ENCODE measurements around the gene GLIS2.

GLIS2 gene

GRCh38 chr16:4354512-4355409 is 38.9 kb downstream of the GLIS2 start:
- DNase-seq, result no peak

DNA sequence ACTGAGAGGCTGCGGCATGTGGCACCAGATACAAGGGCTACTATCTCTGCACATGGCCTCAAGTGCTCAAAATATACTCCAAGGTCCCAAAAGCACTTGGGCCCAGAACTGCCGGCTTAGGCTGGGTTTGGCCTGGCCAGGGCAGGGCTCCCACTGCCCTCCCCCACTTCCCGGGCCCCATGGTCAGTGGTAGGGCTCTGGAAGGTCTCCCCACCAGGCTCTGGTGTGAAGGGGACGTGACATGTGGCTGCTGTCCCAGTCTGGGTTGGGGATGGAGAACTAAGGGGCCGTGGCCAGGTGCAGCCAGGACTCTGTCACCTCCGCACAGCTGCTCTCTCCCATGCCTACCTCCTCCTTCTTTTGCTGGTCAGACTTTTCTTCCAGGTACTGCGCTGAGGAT is 41.0 kb downstream of the GLIS2 start:
- DNase-seq, result no peak

DNA sequence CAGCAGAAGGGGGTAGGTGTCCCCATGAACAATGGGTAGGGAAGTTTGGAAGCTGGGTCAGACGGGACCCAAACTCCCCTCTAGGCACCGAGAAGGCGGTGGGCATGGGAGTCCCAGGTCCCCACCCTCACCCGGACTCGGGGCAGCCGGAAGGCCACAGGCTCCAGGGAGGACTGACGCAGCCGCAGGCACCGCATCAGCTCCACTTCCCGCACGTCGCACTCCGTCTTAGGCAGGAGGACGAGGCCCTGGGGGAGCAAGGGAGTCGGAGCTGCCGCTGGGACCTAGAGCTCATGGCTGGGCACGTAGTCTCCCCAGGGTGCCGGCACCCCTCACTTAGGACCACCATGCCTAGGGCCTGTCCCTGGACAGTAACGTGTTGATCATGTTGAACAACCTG is 42.4 kb downstream of the GLIS2 start:
- no peak for DNase-seq

DNA sequence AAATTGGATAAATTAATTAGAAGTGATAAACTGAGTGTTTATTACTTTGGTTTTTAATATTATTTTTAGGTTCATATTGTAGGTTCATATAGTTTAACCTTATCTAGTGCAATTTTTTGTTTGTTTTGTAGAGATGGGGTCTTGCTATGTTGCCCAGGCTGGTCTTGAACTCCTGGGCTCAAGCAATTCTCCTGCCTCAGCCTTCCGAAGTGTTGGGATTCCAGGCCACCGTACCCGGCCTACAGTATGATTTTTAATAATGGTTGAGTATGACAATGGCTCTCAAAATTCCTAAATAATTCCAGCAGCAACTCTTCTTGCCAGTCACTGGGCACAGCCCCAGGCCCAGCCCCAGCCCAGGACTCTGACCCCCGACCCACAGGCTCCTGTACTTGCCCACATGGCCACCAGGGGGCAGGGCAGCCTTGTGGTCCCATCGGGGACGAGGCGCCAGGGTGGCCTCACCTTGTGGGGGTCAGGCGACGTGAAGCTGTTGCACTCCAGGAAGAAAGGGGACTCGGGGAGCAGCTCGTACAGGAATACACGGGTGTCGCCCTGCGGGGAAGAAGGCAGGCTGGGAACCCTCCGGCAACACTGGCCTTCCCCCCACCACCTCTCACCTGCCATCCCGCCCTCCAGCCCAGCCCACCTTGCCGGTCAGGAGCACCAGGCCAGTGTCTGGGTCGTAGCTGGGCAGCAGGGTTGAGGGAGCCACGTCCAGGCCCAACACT is 43.1 kb downstream of the GLIS2 start:
- DNase-seq, result peak; percentile 11

DNA sequence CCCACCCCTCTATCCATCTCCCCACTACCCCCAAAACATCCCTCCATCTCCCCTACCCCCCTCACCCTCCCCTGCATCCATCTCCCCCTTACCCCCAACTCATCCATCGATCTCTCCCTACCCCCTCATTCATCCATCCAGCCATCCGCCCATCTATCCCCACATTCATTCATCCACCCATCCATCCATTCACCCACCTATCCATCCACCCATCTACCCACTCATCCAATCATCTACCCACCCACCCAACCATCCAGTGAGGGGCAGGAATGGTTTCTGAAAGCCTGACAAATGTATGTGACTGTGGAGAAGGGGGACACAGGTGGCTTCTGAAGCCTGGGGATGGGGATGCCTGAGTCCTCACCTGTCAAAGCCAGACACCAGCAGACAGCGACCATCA is 44.0 kb downstream of the GLIS2 start:
- no peak for DNase-seq

GRCh38 chr16:4360538-4361021 is 44.7 kb downstream of the GLIS2 start:
- DNase-seq, result no peak

DNA sequence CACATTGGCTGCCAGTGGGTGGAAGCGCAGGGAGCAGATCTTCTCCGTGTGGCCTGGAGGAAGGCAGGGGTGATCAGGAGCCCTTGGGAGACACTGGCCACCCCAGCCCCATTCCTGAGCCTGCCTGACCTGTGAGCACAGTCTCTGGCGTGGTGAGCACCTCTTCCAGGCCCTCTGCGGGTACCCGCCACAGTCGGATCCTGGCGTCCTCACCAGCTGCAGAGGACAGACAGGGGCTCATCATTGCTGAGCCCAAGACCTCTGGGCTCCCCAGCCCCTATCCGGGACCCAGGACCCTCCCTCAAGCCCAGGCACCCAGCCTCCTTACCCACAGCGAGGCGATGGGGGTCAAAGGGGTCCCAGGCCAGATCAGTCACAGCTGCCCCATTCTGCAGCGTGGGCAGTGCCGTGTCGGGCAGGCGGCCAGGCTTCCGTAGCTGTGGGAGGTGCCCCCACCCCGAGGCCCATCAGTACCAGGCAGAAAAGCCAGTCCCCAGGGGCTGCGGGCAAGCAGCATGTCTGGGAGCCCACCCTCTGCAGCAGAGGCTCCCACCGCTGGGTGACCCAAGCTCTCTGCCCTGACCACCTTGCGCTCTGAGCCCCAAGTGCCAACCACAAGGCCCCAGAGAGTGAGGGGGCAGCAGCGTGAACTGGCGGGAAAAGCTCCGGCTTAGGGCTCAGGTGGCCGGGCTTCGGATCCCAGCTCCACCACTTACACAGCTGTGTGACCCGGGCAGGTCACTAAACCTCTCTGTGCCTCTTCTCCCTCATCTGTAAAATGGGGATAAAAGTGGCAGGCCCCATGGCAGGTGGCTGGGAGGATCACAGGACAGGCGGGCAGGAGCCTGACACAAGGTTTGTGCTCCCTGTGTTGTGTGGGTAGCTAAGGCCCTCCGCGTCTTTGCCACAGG is 45.4 kb downstream of the GLIS2 start:
- DNase-seq, result no peak

DNA sequence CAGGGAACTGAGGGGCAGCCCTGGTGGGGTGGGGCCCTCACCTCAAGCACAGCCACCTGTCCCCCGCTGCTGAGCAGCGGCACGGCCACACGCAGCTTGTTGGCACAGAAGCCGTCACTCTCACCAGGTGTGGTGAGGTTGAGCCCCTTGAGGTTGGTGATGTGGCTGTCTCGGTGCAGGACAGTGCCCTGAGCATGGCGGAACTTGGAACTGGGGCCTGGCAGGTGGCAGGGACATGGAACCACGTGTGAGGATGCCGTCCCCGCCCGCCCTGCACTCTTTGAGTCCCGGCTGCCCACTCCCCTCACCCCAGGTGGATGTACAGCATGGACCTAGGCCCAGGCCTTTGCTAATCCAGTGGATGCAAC is 46.1 kb downstream of the GLIS2 start:
- DNase-seq, result no peak

- no peak for DNase-seq
Measured at GRCh38 chr16:4362476-4363135, 46.7 kb downstream of the GLIS2 start.

DNA sequence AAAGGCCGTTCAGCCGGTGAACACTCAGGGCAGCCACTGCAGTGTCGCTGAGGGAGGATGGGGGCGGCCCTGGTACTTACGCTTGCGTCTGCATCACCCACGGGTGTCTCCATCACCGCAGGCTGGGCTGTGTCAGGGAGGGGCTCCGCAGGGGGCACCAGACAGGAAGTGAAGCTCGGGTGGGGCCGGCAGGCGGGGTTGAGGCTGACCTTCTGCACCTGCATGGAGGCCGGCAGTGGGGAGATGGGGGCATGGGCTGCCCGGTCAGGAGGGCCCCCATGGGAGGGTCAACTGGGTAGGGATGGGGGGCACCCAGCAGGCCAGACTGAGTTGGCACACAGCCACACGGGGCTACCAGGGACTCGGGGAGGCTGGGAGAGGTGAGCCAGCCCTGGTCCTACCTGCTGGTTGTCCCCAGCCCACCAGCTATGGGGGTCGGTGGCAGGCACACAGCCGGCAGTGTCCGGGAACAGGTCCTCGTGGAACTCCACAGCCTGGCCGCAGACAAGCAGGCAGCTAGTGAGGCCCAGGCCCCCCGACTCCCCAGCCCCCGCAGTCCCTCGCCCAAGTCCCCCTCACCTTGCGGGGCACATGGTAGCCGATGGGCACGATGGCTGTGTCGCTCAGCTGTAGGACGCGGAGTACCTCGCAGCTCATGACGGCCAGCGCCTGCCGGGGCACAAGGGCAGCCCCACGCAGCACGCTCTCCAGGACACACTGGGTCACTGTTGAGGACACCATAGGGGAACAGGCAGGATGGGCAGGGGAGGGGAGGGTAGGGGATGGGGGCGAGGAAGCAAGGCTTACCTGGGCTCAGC is 48.5 kb downstream of the GLIS2 start:
- DNase-seq, result no peak

DNA sequence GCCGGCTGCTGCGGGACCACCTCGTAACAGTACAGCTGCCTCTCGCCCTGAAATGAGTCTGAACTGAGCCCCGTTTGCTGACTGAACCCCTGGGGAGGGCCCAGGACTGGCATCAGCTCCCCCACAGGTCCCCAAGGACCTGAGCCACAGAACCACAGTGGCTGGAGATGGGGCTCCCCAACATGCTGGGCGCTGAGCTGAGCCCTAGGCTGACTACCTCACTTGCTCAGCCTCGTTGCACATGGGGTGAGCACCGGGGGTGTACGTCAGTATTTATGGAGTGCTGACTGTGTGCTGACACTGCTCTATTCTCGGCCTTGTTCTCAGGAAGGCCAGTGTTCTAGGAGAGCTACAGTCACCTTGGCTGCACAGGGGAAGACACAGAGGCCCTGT is 49.1 kb downstream of the GLIS2 start:
- DNase-seq, result no peak

- DNase-seq, result no peak
Measured at GRCh38 chr16:4365615-4366014, 49.7 kb downstream of the GLIS2 start.

DNA sequence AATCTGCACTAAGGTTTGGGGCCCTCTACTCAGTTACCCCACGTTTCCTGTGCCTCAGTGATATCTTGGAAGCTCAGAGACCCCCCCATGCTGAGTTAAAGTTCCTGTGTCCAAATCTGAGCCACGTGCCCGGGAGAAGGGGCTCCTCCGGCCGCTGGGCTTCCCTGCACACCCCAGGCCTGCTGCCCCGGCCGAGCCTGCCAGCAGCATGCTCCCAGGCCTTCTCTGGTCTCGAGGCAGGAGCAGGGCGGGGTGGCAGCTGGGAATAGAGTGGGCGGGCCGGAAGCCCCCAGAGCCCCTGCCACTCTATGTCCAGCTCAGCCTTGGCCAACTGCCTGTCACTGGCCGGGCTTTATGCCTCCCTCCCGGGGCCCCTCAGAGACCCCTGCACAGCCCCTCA is 50.1 kb downstream of the GLIS2 start:
- DNase-seq, result no peak

GRCh38 chr16:4367393-4367856 is 51.6 kb downstream of the GLIS2 start:
- DNase-seq, result no peak

- DNase-seq, result no peak
Measured at GRCh38 chr16:4369007-4369733, 53.3 kb downstream of the GLIS2 start.

DNA sequence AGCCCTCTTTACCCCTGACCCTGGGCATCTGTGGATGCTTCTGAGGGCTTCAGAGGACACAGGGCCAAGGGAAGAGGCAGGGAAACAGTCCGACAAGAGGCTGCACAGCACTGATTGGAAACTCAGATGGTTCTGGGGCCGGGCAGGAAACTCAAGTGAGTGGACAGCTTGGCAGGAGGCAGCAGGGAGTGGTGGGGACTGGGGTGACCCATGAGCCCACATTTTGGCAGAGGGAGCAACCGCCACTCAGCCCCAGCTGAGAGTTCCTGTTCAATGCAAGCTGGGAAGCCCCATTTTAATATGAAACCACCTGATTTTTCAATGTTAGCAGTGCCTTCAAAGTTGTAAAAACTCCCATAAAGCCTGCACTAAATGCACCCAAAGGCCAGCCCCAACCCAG is 54.3 kb downstream of the GLIS2 start:
- no peak for DNase-seq

- DNase-seq, result no peak
Measured at GRCh38 chr16:4370570-4371356, 54.9 kb downstream of the GLIS2 start.

DNA sequence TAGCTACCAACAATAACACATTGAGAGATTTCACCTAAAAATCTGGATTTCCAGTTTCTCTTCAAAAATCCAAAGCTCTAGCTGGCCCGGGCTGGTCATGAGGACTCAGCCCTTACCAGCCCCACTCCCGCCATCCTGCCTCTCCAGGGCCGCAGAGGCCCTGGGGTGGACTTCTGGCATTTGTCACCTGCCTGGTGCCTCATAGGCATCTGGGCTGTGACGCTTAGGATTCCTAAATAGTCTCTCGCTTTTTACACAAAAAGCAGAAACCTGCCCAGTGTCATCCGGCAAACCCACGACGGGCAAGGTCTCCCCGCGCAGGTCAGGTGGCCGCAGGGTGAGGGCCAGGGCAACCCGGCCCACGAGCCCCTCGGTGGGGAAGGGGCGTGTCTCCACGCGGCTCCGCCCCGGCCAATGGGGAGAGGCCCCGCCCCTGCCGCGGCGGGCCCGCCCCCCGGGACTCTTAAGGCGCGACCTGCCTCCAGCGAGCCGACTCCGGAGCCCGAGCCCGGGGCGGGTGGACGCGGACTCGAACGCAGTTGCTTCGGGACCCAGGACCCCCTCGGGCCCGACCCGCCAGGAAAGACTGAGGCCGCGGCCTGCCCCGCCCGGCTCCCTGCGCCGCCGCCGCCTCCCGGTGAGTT is 55.6 kb downstream of the GLIS2 start, which contains the start of gene VASN:
Gene VASN (plus strand): TSS at position 492 of the 644 bp plus-strand sequence. CDS start 9,030 bp downstream, outside the sequence.
- DNase-seq, result peak; percentile 46

GRCh38 chr16:4372001-4372577 is 56.2 kb downstream of the GLIS2 start:
- DNase-seq, result no peak
